PFSK-1 (cell line): Measurements from ENCODE around the gene RHEB.

Experiments used
- FOXP2 ChIP-seq: optimal IDR thresholded peaks from 2 replicates; pipeline ENCODE3; 2011; ENCODE audit warnings: borderline replicate concordance, control low read depth, inconsistent platforms; ENCODE audit not compliant: insufficient read depth; ENCODE audit errors: extremely low read length, extremely low read depth
- POLR2AphosphoS5 ChIP-seq: IDR thresholded peaks from 2 replicates; pipeline ENCODE4 v1.6.1; 2012; ENCODE audit warnings: low read depth, mild to moderate bottlenecking, control low read depth, low read length, moderate library complexity
- REST ChIP-seq, 2 experiments: IDR thresholded peaks; 2 replicates each; pipeline versions ENCODE4 v1.6.1 to v1.8.0; 2011 to 2012; ENCODE audit warnings: low read depth in 2 of 2, low read length in 2 of 2, control low read depth in 1 of 2, inconsistent platforms in 1 of 2, mild to moderate bottlenecking in 1 of 2, moderate library complexity in 1 of 2; ENCODE audit not compliant: insufficient read depth in 1 of 2
- SIN3A ChIP-seq: IDR thresholded peaks from 2 replicates; pipeline ENCODE4 v1.6.1; 2012; ENCODE audit warnings: mild to moderate bottlenecking, low read length, moderate library complexity, borderline replicate concordance; ENCODE audit not compliant: insufficient read depth
- TAF1 ChIP-seq: IDR thresholded peaks from 2 replicates; pipeline ENCODE4 v1.6.1; 2012; ENCODE audit warnings: low read length, control low read depth, borderline replicate concordance; ENCODE audit not compliant: insufficient read depth

RHEB gene

GRCh38 chr7:151429237-151429559 is 90.5 kb downstream of the RHEB start:
- no peak for TF ChIP-seq TAF1
- no peak for TF ChIP-seq SIN3A
- no peak for TF ChIP-seq POLR2AphosphoS5
- no peak for TF ChIP-seq FOXP2
- TF ChIP-seq REST (IDR thresholded peaks at IDR 0.05; ENCODE audit: insufficient read depth in 1 of 2, low read depth in 2 of 2, low read length in 2 of 2): no peak

GRCh38 chr7:151428378-151429236 is 91.1 kb downstream of the RHEB start:
- no peak for TF ChIP-seq SIN3A
- no peak for TF ChIP-seq TAF1
- TF ChIP-seq POLR2AphosphoS5: no peak
- no peak for TF ChIP-seq FOXP2
- no peak for TF ChIP-seq REST (IDR thresholded peaks at IDR 0.05; ENCODE audit: insufficient read depth in 1 of 2, low read depth in 2 of 2, low read length in 2 of 2)

- no peak for TF ChIP-seq SIN3A
- TF ChIP-seq REST (IDR thresholded peaks at IDR 0.05; ENCODE audit: insufficient read depth in 1 of 2, low read depth in 2 of 2, low read length in 2 of 2): no peak
- no peak for TF ChIP-seq POLR2AphosphoS5
- TF ChIP-seq FOXP2: no peak
Measured at GRCh38 chr7:151427705-151428377, 91.9 kb downstream of the RHEB start.

GRCh38 chr7:151426904-151427704 is 92.6 kb downstream of the RHEB start:
- TF ChIP-seq TAF1 (no peak), SIN3A (no peak), FOXP2 (no peak), POLR2AphosphoS5 (no peak), REST (IDR thresholded peaks at IDR 0.05; ENCODE audit: insufficient read depth in 1 of 2, low read depth in 2 of 2, low read length in 2 of 2) (no peak)
